ENCODE measurements around the gene FAM81A. TPM values are rescaled to one million over a fixed set of nuclear protein-coding genes. Genes with fewer than 3 reads are reported as not detected.

The FAM81A gene
- total RNA-seq, 1 donor from 2014 or later: 2.9 TPM

- H3K9me3 ChIP-seq (replicated peaks): no peaks in the 10 kb centered on the region
- H3K4me3 ChIP-seq: no peak overlapping the region
- H3K36me3 ChIP-seq: no peaks in the 10 kb centered on the region
- intact Hi-C loops (cut with micrococcal nuclease): no loop called here
- no peaks in the 10 kb centered on the region for H3K4me1 ChIP-seq
- no peak overlapping the region for H3K27ac ChIP-seq (replicated peaks)
- H3K27me3 ChIP-seq (ENCODE audit: low read depth): peaks cover 2% of the 10 kb centered on the region
- no peak for TF ChIP-seq CTCF (IDR thresholded peaks at IDR 0.05; ENCODE audit: borderline replicate concordance)
- no peak for DNase-seq
Observed at GRCh38 chr15:59537403-59537802, 99.4 kb downstream of the FAM81A start.

DNA sequence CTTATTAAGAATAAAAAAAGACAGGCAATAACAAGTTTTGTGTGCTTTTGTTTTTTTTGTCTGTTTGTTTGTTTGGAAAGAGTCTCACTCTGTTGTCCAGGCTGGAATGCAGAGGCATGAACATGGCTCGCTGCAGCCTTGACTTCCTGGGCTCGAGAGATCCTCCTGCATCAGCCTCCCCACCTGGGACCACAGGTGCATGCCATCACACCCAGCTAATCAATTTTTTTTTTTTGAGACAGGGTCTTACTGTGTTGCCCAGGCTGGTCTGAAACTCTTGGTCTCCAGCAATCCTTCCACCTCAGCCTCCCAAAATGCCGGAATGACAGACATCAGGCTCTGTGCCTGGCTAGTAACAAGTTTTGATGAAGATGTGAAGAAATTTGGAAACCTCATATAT, 100.5 kb downstream of the FAM81A start:
- Histone ChIP-seq H3K4me3 (no peak overlapping the region), H3K36me3 (no peaks in the 10 kb centered on the region), H3K27me3 (ENCODE audit: low read depth) (peaks cover 4% of the 10 kb centered on the region), H3K27ac (replicated peaks) (no peak overlapping the region), H3K4me1 (no peaks in the 10 kb centered on the region), H3K9me3 (replicated peaks) (no peaks in the 10 kb centered on the region)
- no peak for DNase-seq
- no peak for TF ChIP-seq CTCF (IDR thresholded peaks at IDR 0.05; ENCODE audit: borderline replicate concordance)
- intact Hi-C loops (cut with micrococcal nuclease): no loop called here

- H3K4me3 ChIP-seq: no peak overlapping the region
Observed at GRCh38 chr15:59539799-59540198, 101.8 kb downstream of the FAM81A start.

DNA sequence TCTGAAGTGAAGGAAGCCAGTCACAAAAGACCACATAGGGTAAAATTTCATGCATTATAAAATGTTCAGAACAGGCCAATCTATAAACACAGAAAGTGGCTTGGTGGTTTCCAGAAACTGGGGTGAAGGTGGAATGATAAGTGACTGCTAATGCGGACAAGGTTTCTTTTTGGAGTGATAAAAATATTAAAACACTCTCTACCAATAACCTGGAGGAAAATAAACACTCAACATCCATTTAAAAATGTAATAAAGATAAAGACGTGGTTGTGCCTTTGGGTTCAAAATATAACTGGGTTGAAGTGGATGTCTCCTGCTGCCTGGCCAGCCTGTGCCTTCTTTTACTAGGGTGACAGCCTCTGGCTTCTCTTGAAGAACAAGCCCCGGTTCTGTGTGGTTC, 102.7 kb downstream of the FAM81A start:
- no peak overlapping the region for H3K27ac ChIP-seq (replicated peaks)
- H3K4me3 ChIP-seq: no peak overlapping the region
- no peak for TF ChIP-seq CTCF (IDR thresholded peaks at IDR 0.05; ENCODE audit: borderline replicate concordance)
- H3K9me3 ChIP-seq (replicated peaks): no peaks in the 10 kb centered on the region
- H3K4me1 ChIP-seq: no peaks in the 10 kb centered on the region
- intact Hi-C loops (cut with micrococcal nuclease): no loop called here
- peaks cover 23% of the 10 kb centered on the region for H3K27me3 ChIP-seq (ENCODE audit: low read depth)
- no peak for DNase-seq
- no peaks in the 10 kb centered on the region for H3K36me3 ChIP-seq

More at GRCh38 chr15:59539799-59540198, 101.8 kb downstream of the FAM81A start:
- H3K4me1 ChIP-seq: no peaks in the 10 kb centered on the region
- no peaks in the 10 kb centered on the region for H3K9me3 ChIP-seq (replicated peaks)
- H3K36me3 ChIP-seq: no peaks in the 10 kb centered on the region
- no peak for DNase-seq
- intact Hi-C loops (cut with micrococcal nuclease): no loop called here
- peaks cover 15% of the 10 kb centered on the region for H3K27me3 ChIP-seq (ENCODE audit: low read depth)
- H3K27ac ChIP-seq (replicated peaks): no peak overlapping the region
- no peak for TF ChIP-seq CTCF (IDR thresholded peaks at IDR 0.05; ENCODE audit: borderline replicate concordance)

- no peak for DNase-seq
- no peak overlapping the region for H3K27ac ChIP-seq (replicated peaks)
- H3K27me3 ChIP-seq (ENCODE audit: low read depth): peaks cover 30% of the 10 kb centered on the region
- intact Hi-C loops (cut with micrococcal nuclease): no loop called here
- no peaks in the 10 kb centered on the region for H3K9me3 ChIP-seq (replicated peaks)
- no peak overlapping the region for H3K4me3 ChIP-seq
- H3K36me3 ChIP-seq: no peaks in the 10 kb centered on the region
- TF ChIP-seq CTCF (IDR thresholded peaks at IDR 0.05; ENCODE audit: borderline replicate concordance): no peak
- H3K4me1 ChIP-seq: no peaks in the 10 kb centered on the region
Observed at GRCh38 chr15:59541750-59542149, 103.8 kb downstream of the FAM81A start.

All from left ventricle myocardium inferior (tissue), 1 donor.